GM12891 (cell line): ENCODE data around the gene CFAP20.

Source experiments
- POLR2A ChIP-seq: IDR thresholded peaks from 2 replicates; pipeline ENCODE4 v1.6.1; 2011; ENCODE audit warnings: low read depth, low read length, control low read depth
- POU2F2 ChIP-seq: IDR thresholded peaks from 2 replicates; pipeline ENCODE4 v1.6.1; 2011; ENCODE audit warnings: low read depth, mild to moderate bottlenecking, control low read depth, low read length, moderate library complexity

DNA sequence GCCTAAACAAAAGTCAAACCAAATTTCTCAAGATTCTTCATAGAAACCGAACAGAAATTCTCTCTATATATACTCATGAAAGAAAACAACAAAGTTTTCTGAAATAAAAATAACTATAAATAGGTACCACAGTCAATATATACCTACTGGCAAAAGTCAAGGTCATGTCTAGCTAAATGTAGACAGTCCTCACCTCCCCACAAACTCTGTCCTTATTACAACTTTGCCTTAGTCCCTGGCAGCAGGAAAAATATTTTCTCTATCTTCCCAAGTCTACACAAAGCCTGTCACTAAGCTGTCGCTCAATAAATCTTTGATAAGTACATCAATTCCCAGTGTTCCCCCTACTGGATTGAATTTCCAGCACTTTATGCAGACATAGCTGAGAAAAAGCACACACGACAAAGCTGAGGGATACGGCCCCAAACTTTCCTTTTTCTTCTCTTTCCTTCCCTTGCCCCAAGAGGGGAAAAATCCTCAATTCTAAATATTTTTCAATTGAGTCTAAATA, 2.7 kb downstream of the CFAP20 start:
- TF ChIP-seq POLR2A (no peak), POU2F2 (no peak)
